GM21528 (cell line): ENCODE measurements around the gene CPO.
"Not testable (repeated sequence)": the region's sequence is repeated elsewhere in the genome, so short reads cannot be mapped to it uniquely, and the experiment has no call there.

Source experiments
- ATAC-seq: cut with Tn5 transposase; IDR thresholded peaks from one replicate; pipeline ENCODE4 v1.9.1; 2021; ENCODE audit warnings: mild to moderate bottlenecking, moderate library complexity; ENCODE audit not compliant: unreplicated experiment, low FRiP score

The CPO gene, protein sequence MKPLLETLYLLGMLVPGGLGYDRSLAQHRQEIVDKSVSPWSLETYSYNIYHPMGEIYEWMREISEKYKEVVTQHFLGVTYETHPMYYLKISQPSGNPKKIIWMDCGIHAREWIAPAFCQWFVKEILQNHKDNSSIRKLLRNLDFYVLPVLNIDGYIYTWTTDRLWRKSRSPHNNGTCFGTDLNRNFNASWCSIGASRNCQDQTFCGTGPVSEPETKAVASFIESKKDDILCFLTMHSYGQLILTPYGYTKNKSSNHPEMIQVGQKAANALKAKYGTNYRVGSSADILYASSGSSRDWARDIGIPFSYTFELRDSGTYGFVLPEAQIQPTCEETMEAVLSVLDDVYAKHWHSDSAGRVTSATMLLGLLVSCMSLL

GRCh38 chr2:206939340-206939739 lies at the start of gene CPO:
Gene CPO, plus strand, starts transcription at chr2:206939518. Its CDS starts 82 bp downstream, at chr2:206939600.
- ATAC-seq: no peak

DNA sequence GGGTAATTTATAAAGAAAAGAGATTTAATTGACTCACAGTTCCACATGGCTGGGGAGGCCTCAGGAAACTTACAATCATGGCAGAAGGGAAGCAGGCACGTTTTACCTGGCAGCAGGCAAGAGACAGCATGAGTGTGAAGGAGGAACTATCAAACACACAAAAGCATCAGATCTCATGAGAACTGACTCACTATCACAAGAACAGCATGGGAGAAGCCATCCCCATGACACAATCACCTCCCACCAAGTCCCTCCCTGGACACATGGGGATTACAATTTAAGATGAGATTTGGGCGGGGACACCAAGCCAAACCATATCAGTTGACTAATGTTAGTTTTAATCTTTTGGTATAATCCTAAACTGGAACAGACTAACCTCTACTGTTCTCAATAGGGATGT lies 49.1 kb upstream of the CPO start:
- ATAC-seq: no peak

DNA sequence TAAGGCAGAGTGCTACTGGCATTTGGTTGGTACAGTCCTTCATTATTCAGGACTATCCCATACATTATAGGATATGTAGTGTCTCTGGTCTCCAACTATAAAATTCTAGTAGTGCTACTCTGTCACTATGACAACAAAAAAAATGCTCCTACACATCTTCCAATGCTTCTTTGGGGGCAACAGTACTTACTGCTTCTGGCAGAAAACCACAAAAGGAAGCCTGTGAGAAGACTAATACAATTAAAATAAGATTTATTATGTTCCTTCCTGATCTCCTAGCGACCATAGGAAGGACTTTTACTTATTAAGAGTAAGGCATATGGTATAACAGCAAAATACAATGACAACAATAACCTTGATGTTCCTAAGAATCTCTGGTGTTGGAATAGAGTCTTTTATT lies 48.4 kb upstream of the CPO start:
- no peak for ATAC-seq

- ATAC-seq: no peak
These were observed 24.2 kb upstream of the CPO start for GRCh38 chr2:206915121-206915520.

- ATAC-seq: no peak
These were observed 21.1 kb upstream of the CPO start for GRCh38 chr2:206918263-206918662.

DNA sequence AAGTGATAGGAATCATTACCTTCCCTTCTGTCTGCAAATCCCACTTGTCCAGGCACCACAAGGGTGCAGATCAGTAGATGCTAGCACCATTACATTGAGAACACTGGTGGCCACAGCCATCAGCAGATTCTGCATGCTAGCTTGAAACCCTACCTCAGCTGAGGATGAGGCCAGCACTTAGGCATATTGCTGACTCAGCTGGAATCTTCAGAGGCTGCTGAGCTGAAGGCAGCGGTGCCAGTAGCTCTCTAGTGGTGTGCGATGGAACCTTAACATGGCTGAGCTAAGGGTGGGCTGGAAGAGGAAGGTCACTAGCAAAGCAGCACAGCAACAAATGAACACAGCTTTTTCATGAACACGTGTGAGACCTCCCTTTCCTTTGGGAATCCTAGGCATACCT lies 19.0 kb upstream of the CPO start:
- ATAC-seq: no peak

GRCh38 chr2:206920951-206921350 lies 18.4 kb upstream of the CPO start:
- ATAC-seq: no peak

DNA sequence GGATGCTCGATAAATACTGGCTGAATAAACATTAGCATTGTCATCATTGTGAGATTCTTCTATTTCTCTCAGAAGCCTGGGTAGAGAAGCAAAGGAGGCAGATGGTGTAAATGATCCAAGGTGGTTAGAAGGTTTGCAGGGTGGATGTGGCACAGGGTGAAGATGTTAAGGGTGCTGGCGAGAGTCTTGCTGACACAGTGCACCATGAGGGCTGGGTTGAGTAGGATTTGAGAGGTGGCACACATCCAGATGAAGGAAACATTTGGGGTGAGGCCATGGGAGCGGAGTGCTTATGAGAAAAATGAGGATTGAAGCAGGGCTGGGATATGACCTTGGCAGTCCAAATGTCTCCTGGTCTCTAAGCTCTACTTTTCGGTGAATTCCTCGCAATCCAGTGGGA lies 17.8 kb upstream of the CPO start:
- no peak for ATAC-seq

DNA sequence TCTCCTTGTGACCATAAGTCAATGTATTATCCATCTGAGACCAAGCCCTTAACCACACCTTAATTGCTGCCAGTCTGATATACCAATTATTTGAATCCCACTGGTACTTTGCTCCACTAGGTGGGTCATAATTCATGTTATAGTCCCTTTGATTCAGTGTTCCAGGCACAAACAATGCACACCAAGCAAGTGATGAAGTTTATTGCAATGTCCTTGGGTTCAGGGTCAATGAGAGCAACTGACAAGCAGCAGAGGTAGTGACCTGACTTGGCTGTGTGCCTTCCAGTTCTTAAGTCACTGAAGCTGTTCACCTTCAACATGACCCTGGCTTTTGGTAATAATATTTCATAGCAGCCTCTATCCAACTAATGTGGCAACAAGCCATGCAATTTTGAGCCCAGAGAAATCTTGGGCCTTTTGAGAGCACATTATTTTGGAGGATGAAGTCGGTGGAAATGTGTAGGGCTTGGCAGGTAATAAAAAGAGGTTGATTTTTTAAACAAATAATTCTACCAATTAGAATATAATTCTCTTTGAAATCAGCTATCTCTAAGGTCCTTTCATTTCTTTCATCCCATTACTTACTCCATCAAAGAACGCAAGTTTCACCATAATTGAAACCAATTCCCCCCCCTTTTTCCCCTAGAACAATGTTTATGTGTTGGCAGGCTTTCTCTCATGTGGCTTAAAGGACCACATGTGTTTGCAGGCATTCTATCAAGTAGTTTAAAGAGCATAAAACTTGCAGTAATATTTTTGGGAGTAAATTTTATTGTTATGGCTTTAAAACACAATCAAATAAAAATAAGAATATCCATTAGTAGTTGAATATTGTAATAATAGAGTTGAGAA lies 3.1 kb upstream of the CPO start:
- ATAC-seq: no peak

DNA sequence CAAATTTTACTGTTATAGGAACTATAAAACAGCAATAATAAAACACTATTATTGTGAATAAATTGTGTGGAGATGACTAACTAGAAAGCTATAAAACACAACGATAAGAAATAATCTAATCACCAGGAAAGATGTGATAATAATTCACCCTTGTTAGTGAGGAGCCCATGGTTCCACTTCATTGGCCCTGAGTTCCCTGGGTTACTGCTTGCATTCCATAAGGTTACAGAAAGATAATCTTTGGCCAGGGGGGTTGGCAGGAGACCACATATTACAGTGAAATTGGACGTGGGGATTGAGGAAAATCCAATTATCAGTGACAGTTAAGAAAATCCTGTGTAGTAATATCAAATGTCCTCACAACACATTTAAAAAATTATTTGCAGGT lies 2.5 kb upstream of the CPO start:
- ATAC-seq: no peak

DNA sequence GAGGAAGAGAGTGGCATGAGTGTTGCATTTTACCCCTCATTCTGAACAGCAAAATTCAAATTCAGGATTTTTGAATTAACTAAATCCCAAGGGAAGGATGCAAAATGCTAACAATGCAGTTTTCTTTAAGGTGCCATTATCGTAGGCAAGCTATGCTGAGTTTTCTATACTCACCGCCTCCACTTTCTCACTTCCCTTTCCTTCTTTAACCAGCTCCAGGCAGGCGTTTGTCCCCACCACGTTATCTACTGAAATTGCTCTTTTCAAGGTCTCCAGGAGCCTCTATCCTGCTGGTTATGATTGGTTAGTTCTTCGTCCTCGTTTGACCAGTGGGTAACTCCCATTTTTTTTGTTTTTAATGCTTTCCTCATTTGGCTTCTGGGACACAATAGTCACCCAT lies 1.8 kb upstream of the CPO start:
- peak; percentile 73 for ATAC-seq

DNA sequence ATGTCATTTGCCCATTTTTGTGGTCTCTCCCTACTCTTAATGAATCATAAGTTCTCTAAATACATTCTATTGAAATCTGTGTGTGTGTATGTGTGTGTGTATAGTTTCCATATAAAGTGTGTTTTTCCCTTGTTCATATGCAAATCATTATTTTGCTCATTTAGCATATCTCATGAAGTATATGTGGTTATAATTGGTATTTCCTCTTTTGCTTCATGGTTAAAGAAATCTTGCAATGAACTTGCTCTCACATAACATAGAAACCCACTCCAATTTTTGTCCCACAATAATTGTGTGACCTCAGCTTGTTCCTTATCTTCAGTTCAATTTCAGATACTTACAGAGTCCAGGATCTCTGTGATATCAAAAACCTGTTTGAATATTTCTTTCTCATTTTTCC lies 1.2 kb downstream of the CPO start:
- no peak for ATAC-seq

- no peak for ATAC-seq
These were observed 3.5 kb downstream of the CPO start for GRCh38 chr2:206942592-206943478.

- ATAC-seq: not testable (repeated sequence)
These were observed 14.1 kb downstream of the CPO start for GRCh38 chr2:206953404-206953803.

DNA sequence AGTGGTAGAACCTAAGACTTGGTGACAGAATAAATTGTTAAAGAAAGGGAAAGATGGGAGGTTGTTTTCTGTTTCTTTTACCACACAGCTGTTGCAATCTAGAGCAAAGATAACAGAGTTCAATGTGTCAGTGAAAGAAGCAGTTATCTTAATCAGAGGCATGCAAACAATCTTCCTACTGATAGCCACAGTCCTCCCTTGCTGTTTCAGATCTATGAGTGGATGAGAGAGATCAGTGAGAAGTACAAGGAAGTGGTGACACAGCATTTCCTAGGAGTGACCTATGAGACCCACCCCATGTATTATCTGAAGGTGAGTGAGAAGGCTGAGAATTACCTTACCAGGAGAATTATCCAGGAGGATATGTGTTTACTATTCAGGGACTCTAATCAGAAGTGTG lies 15.9 kb downstream of the CPO start:
- ATAC-seq: no peak

DNA sequence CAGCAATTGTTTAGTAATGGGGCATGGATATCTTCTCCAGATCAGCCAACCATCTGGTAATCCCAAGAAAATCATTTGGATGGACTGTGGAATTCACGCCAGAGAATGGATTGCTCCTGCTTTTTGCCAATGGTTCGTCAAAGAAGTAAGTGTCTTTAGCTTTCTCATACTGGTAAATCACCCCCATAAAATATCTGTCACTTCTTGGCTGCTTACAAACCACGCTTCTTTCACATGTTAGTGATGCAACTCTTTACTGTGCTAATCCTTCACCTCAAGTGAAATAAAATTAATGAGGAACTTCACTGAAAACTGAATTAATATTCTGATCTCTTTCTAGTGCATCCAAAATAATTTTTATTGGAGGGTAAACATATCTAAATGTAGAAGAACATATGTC lies 18.9 kb downstream of the CPO start:
- ATAC-seq: no peak

- no peak for ATAC-seq
These were observed 23.6 kb downstream of the CPO start for GRCh38 chr2:206962966-206963365.

GRCh38 chr2:206968134-206969086 lies 29.1 kb downstream of the CPO start:
- ATAC-seq: no peak

DNA sequence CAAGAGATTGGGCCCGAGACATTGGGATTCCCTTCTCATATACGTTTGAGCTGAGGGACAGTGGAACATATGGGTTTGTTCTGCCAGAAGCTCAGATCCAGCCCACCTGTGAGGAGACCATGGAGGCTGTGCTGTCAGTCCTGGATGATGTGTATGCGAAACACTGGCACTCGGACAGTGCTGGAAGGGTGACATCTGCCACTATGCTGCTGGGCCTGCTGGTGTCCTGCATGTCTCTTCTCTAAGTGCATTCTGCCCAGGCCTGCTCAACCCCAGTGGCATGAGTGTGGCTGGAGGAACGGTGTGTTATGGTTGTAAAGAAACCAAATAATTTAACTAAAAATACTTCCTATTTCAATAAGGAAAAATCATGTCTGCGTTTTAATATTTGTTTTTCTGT lies 29.9 kb downstream of the CPO start:
- ATAC-seq: no peak
